ENCODE results near the gene NAV2.

DNA sequence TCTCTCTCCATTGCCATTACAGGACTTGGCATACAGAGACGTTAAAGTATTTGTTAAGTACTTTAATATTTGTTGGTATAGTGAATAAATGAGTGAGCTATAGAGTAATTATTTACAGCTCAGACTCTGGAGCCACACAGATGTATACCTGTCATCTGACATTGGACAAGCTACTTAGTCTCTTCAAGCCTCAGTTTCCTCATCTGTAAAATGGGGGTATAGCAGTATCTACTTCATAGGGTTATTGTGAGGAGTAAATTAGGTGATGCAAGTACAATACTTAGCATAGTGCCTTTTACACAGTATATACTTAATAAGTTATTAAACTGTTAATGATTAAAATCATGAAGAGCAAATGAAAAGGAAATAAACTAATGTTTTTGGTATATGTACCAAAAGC lies 203.2 kb downstream of the NAV2 start:
- TF ChIP-seq POLR2AphosphoS5 (IDR thresholded peaks at IDR 0.05; ENCODE audit: low read depth), result no peak
- no peak for TF ChIP-seq CTCF (conservative IDR thresholded peaks at IDR 0.05; ENCODE audit: low read depth in 2 of 2)
- TF ChIP-seq, protein P1, sequence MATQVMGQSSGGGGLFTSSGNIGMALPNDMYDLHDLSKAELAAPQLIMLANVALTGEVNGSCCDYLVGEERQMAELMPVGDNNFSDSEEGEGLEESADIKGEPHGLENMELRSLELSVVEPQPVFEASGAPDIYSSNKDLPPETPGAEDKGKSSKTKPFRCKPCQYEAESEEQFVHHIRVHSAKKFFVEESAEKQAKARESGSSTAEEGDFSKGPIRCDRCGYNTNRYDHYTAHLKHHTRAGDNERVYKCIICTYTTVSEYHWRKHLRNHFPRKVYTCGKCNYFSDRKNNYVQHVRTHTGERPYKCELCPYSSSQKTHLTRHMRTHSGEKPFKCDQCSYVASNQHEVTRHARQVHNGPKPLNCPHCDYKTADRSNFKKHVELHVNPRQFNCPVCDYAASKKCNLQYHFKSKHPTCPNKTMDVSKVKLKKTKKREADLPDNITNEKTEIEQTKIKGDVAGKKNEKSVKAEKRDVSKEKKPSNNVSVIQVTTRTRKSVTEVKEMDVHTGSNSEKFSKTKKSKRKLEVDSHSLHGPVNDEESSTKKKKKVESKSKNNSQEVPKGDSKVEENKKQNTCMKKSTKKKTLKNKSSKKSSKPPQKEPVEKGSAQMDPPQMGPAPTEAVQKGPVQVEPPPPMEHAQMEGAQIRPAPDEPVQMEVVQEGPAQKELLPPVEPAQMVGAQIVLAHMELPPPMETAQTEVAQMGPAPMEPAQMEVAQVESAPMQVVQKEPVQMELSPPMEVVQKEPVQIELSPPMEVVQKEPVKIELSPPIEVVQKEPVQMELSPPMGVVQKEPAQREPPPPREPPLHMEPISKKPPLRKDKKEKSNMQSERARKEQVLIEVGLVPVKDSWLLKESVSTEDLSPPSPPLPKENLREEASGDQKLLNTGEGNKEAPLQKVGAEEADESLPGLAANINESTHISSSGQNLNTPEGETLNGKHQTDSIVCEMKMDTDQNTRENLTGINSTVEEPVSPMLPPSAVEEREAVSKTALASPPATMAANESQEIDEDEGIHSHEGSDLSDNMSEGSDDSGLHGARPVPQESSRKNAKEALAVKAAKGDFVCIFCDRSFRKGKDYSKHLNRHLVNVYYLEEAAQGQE (IDR thresholded peaks at IDR 0.05; ENCODE audit: unreplicated experiment), result no peak
- TF ChIP-seq EZH2 (IDR thresholded peaks at IDR 0.05; ENCODE audit: low read depth, unreplicated experiment), result no peak
- TF ChIP-seq CREB1 (CRISPR knock-in tag; IDR thresholded peaks at IDR 0.05; ENCODE audit: low read depth), result no peak
- TF ChIP-seq EZH2phosphoT487 (IDR thresholded peaks at IDR 0.05; ENCODE audit: unreplicated experiment), result no peak
- TF ChIP-seq ZNF331 (CRISPR knock-in tag; IDR thresholded peaks at IDR 0.05; ENCODE audit: low read depth), result no peak
- TF ChIP-seq STAT1 (IDR thresholded peaks at IDR 0.05; ENCODE audit: unreplicated experiment), result no peak
- TF ChIP-seq JUNB (IDR thresholded peaks at IDR 0.05; ENCODE audit: unreplicated experiment), result no peak

All from GM23338 (cell line).